H1 (cell line): Measurements from ENCODE around the gene MGMT. TPM values are rescaled to one million over a fixed set of nuclear protein-coding genes. Genes with fewer than 3 reads are reported as not detected.

ENCODE experiments used
- CTCF ChIA-PET: fragments of 300-600 bp; sonication (Branson Sonifier 250); formaldehyde crosslinking; loops from one replicate; lab custom pipeline; 2021; ENCODE audit not compliant: partially characterized antibody; lab: Charles Lee
- POLR2A ChIA-PET: fragments of 300-600 bp; sonication (Branson Sonifier 250); formaldehyde crosslinking; loops from one replicate; lab custom pipeline; 2021; ENCODE audit warnings: inconsistent platforms; ENCODE audit not compliant: partially characterized antibody; lab: Charles Lee
- DNase-seq, 2 experiments: peaks; one replicate each; pipeline versions ENCODE4 v3.0.0 to v3.0.0-alpha.2; 2010 to 2022; ENCODE audit warnings: low spot score in 2 of 2, low read depth in 1 of 2, mixed read lengths in 1 of 2
- FAIRE-seq: peaks from 2 replicates; lab custom pipeline; 2011; peaks lifted over from hg19 to GRCh38; lab: Jason Lieb, UNC
- H2AFZ ChIP-seq: 2 replicates; pipeline ENCODE4 v1.8.1; 2012; ENCODE audit warnings: low read length, inconsistent platforms
- H2AK5ac ChIP-seq: 2 replicates; pipeline ENCODE4 v1.6.1; 2013; ENCODE audit warnings: low read depth, low read length
- H2BK120ac ChIP-seq: replicated peaks from 2 replicates; pipeline ENCODE3; 2013; ENCODE audit warnings: low read depth, low read length, inconsistent platforms
- H2BK12ac ChIP-seq: 2 replicates; pipeline ENCODE4 v1.6.1; 2013; ENCODE audit warnings: low read depth, low read length
- H2BK15ac ChIP-seq: 2 replicates; pipeline ENCODE4 v1.6.1; 2013; ENCODE audit warnings: low read length
- H2BK20ac ChIP-seq: 2 replicates; pipeline ENCODE4 v1.6.1; 2013; ENCODE audit warnings: low read length
- H2BK5ac ChIP-seq: 2 replicates; pipeline ENCODE4 v1.6.1; 2013; ENCODE audit warnings: low read depth, low read length
- H3K14ac ChIP-seq: 2 replicates; pipeline ENCODE4 v1.6.1; 2013; ENCODE audit warnings: inconsistent platforms; ENCODE audit not compliant: insufficient read length
- H3K18ac ChIP-seq: 2 replicates; pipeline ENCODE4 v1.6.1; 2013; ENCODE audit warnings: low read length; ENCODE audit errors: extremely low read depth
- H3K23ac ChIP-seq: 2 replicates; pipeline ENCODE4 v1.6.1; 2013; ENCODE audit warnings: inconsistent platforms; ENCODE audit not compliant: insufficient read length
- H3K23me2 ChIP-seq: 2 replicates; pipeline ENCODE4 v1.6.1; 2013; ENCODE audit warnings: low read depth, low read length
- H3K27ac ChIP-seq: 2 replicates; pipeline ENCODE4 v1.6.1; 2011; ENCODE audit warnings: low read depth, low read length, inconsistent platforms
- H3K27me3 ChIP-seq, 4 experiments: replicated peaks in 1 of 4; 1 replicate in 1 of 4; 2 replicates in 3 of 4; pipeline versions ENCODE4 v1.6.1 to v1.8.1; 2011 to 2013; ENCODE audit warnings: low read length in 3 of 4, mild to moderate bottlenecking in 3 of 4, inconsistent platforms in 2 of 4, mixed read lengths in 2 of 4, moderate library complexity in 1 of 4; ENCODE audit not compliant: control insufficient read depth in 3 of 4, insufficient read depth in 3 of 4; ENCODE audit errors: extremely low read depth in 1 of 4
- H3K36me3 ChIP-seq, 4 experiments: 2 replicates each; pipeline versions ENCODE4 v1.6.1 to v1.8.1; 2011 to 2013; ENCODE audit warnings: mild to moderate bottlenecking in 4 of 4, low read length in 3 of 4, moderate library complexity in 2 of 4, control low read depth in 1 of 4, inconsistent platforms in 1 of 4; ENCODE audit not compliant: insufficient read depth in 4 of 4, control insufficient read depth in 2 of 4
- H3K4ac ChIP-seq: replicated peaks from 2 replicates; pipeline ENCODE3; 2013; ENCODE audit warnings: low read length, low read depth, mixed read lengths, inconsistent platforms; ENCODE audit not compliant: insufficient read length
- H3K4me1 ChIP-seq, 4 experiments: replicated peaks in 1 of 4; 1 replicate in 1 of 4; 2 replicates in 3 of 4; pipeline versions ENCODE4 v1.6.1 to v1.8.1; 2011 to 2013; ENCODE audit warnings: low read length in 3 of 4, inconsistent platforms in 2 of 4, mixed read lengths in 1 of 4; ENCODE audit not compliant: insufficient read depth in 4 of 4, control insufficient read depth in 3 of 4
- H3K4me2 ChIP-seq, 2 experiments: 2 replicates each; pipeline versions ENCODE4 v1.6.1 to v1.8.1; 2011 to 2013; ENCODE audit warnings: low read depth in 2 of 2, low read length in 2 of 2, control low read depth in 1 of 2, inconsistent platforms in 1 of 2, mild to moderate bottlenecking in 1 of 2; ENCODE audit not compliant: insufficient read depth in 1 of 2
- H3K4me3 ChIP-seq, 4 experiments: fragments of 200-600, 300-600 bp in 1 of 4; sonication (generic), shearing (Covaris generic), sonication (Bioruptor Twin) in 1 of 4; 2 replicates each; pipeline versions ENCODE4 v1.5.1 to v1.8.1; 2011 to 2016; ENCODE audit warnings: low read length in 4 of 4, low read depth in 3 of 4, control low read depth in 2 of 4, inconsistent platforms in 2 of 4, mild to moderate bottlenecking in 2 of 4, mixed read lengths in 1 of 4, moderate library complexity in 1 of 4; ENCODE audit not compliant: insufficient read depth in 2 of 4; ENCODE audit errors: extremely low read depth in 1 of 4
- H3K56ac ChIP-seq: replicated peaks from 2 replicates; pipeline ENCODE3; 2013; ENCODE audit warnings: low read depth, mild to moderate bottlenecking, mixed read lengths, low read length, inconsistent platforms; ENCODE audit not compliant: insufficient read length
- H3K79me1 ChIP-seq: 2 replicates; pipeline ENCODE4 v1.6.1; 2013; ENCODE audit warnings: low read depth, low read length, control low read depth
- H3K79me2 ChIP-seq, 2 experiments: 2 replicates each; pipeline versions ENCODE4 v1.6.1 to v1.8.1; 2012 to 2013; ENCODE audit warnings: low read length in 2 of 2, mild to moderate bottlenecking in 2 of 2, inconsistent platforms in 1 of 2; ENCODE audit not compliant: insufficient read depth in 2 of 2, control insufficient read depth in 1 of 2
- H3K9ac ChIP-seq, 4 experiments: replicated peaks in 1 of 4; 1 replicate in 1 of 4; 2 replicates in 3 of 4; pipeline versions ENCODE4 v1.6.1 to v1.8.1; 2011 to 2013; ENCODE audit warnings: low read depth in 3 of 4, low read length in 3 of 4, control low read depth in 2 of 4, mild to moderate bottlenecking in 2 of 4, moderate library complexity in 2 of 4, inconsistent platforms in 1 of 4; ENCODE audit errors: extremely low read depth in 1 of 4
- H3K9me3 ChIP-seq, 2 experiments: 2 replicates each; pipeline versions ENCODE4 v1.6.1 to v1.8.1; 2012 to 2013; ENCODE audit warnings: mild to moderate bottlenecking in 2 of 2, moderate library complexity in 2 of 2, control low read depth in 1 of 2, inconsistent platforms in 1 of 2, low read depth in 1 of 2, low read length in 1 of 2, mixed read lengths in 1 of 2; ENCODE audit not compliant: insufficient read depth in 2 of 2
- H4K20me1 ChIP-seq, 2 experiments: replicated peaks in 1 of 2; 2 replicates each; pipeline versions ENCODE3 to v1.8.1; 2011 to 2013; ENCODE audit warnings: inconsistent platforms in 2 of 2, low read length in 2 of 2, mild to moderate bottlenecking in 1 of 2; ENCODE audit not compliant: insufficient read depth in 2 of 2, control insufficient read depth in 1 of 2
- H4K5ac ChIP-seq: 2 replicates; pipeline ENCODE4 v1.6.1; 2013; ENCODE audit warnings: low read length, low read depth, mixed read lengths, inconsistent platforms; ENCODE audit not compliant: insufficient read length
- H4K8ac ChIP-seq: 2 replicates; pipeline ENCODE4 v1.8.0; 2013; ENCODE audit warnings: mild to moderate bottlenecking, moderate library complexity, low read length, inconsistent platforms; ENCODE audit not compliant: insufficient read depth; ENCODE audit errors: extremely low read depth
- H4K91ac ChIP-seq: replicated peaks from 2 replicates; pipeline ENCODE3; 2013; ENCODE audit warnings: low read length, mixed read lengths, inconsistent platforms; ENCODE audit not compliant: insufficient read length
- CBX8 ChIP-seq: fragments of 300-800, 300-1000 bp; sonication (generic); IDR thresholded peaks from 2 replicates; pipeline ENCODE4 v1.7.1; 2016; ENCODE audit warnings: low read depth, low read length, borderline replicate concordance
- NANOG ChIP-seq: IDR thresholded peaks from 2 replicates; pipeline ENCODE4 v1.6.1; 2011; ENCODE audit warnings: low read length, low read depth, mild to moderate bottlenecking, inconsistent platforms; ENCODE audit not compliant: insufficient read depth, poor library complexity, severe bottlenecking
- RFX5 ChIP-seq: IDR thresholded peaks from 2 replicates; pipeline ENCODE4 v1.6.1; 2011; ENCODE audit warnings: low read depth, low read length, improper control_type of control experiment, borderline replicate concordance
- SP2 ChIP-seq: IDR thresholded peaks from 2 replicates; pipeline ENCODE4 v1.6.1; 2012; ENCODE audit warnings: mild to moderate bottlenecking, low read length, inconsistent platforms
- TAF1 ChIP-seq: IDR thresholded peaks from 2 replicates; pipeline ENCODE4 v1.6.1; 2011; ENCODE audit warnings: mild to moderate bottlenecking, low read depth, low read length
- USF2 ChIP-seq: IDR thresholded peaks from 2 replicates; pipeline ENCODE4 v1.6.1; 2011; ENCODE audit warnings: low read length, improper control_type of control experiment
- WGBS, 2 experiments: shearing (Covaris generic) in 1 of 2; methylation state at CpG; one replicate each; pipeline versions ENCODE4 v1.1.6 to v1.1.7; 2013 to 2015; ENCODE audit warnings: low lambda C conversion rate in 2 of 2, mixed read lengths in 2 of 2, inconsistent platforms in 1 of 2, low coverage in 1 of 2, missing lambda C conversion rate in 1 of 2; ENCODE audit not compliant: insufficient replicate concordance in 2 of 2, insufficient coverage in 1 of 2, insufficient read length in 1 of 2; ENCODE audit errors: extremely low coverage in 1 of 2, missing lambda C conversion rate in 1 of 2; 5-methylcytosine and 5-hydroxymethylcytosine counted together
- polyA plus RNA-seq, 7 experiments: library from polyadenylated mRNA; depleted of rRNA in 3 of 7; stranded (reverse) in 5 of 7; unstranded in 2 of 7; fragments of >200 nt in 5 of 7; fragments of 200-250 nt in 2 of 7; gene quantifications; 1 replicate in 5 of 7; 2 replicates in 1 of 7; 4 replicates in 1 of 7; pipeline versions ENCODE4 v1.2.1 to v1.2.3, GENCODE V29; 2011 to 2013; ENCODE audit warnings: missing spikeins in 2 of 7, mixed read lengths in 2 of 7
- total RNA-seq: library from RNA; stranded (reverse); fragmentation: NEBNext Ultra II Directional; extraction: Animal tissue kit (Norgen Biotek cat#: 25700); gene quantifications from 2 replicates; pipeline ENCODE4 v1.2.1, GENCODE V29; 2021
- TF ChIP-seq, protein P1 (sequence below): IDR thresholded peaks from 2 replicates; pipeline ENCODE4 v1.6.1; 2012; ENCODE audit warnings: inconsistent platforms

The MGMT gene
- total and polyA plus RNA-seq, 2 of the 8 experiments (the other 6 are each of a cell fraction or from before 2014, with no cell fraction given) = 9.9 to 10.7 TPM

- H3K18ac ChIP-seq = no peak overlapping the region
- no peak for DNase-seq
- 94% methylated on average over 9 of the region's 10 CpGs; no CpG with 5 or more reads in 1 of the 2 experiments for WGBS, 2 experiments
- H2BK120ac ChIP-seq = no peak overlapping the region
- H4K5ac ChIP-seq = no peak overlapping the region
- H3K4me2 ChIP-seq = no peak overlapping the region
- H3K9ac ChIP-seq = no peak overlapping the region
- no peak overlapping the region for H3K56ac ChIP-seq
- no peaks in the 10 kb centered on the region for H3K27me3 ChIP-seq
- no peak overlapping the region for H4K8ac ChIP-seq
- no peaks in the 10 kb centered on the region for H3K36me3 ChIP-seq
- TF ChIP-seq SP2 (no peak), USF2 (no peak), CBX8 (no peak), NANOG (no peak), RFX5 (no peak), TAF1 (no peak)
- TF ChIP-seq, protein P1, sequence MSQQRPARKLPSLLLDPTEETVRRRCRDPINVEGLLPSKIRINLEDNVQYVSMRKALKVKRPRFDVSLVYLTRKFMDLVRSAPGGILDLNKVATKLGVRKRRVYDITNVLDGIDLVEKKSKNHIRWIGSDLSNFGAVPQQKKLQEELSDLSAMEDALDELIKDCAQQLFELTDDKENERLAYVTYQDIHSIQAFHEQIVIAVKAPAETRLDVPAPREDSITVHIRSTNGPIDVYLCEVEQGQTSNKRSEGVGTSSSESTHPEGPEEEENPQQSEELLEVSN = no peak
- H2BK12ac ChIP-seq = no peak overlapping the region
- H2AK5ac ChIP-seq = no peak overlapping the region
- no peak overlapping the region for H2BK15ac ChIP-seq
- no peak overlapping the region for H2BK5ac ChIP-seq
- H3K14ac ChIP-seq = no peak overlapping the region
- H3K9me3 ChIP-seq = peaks cover 8 to 20% of the 10 kb centered on the region in 2 experiments; a peak in 3 of 4 replicates
- ChIA-PET CTCF (interaction anchor here (0.7 to 2.1 kb wide), 2 partner anchors 37 to 982 kb away, joined by 3 to 5 read pairs; no protein-coding TSS in a partner anchor), POLR2A (interaction anchor here (0.7 kb wide), 1 partner anchor 19 kb away, joined by 3 read pairs; no protein-coding TSS in a partner anchor)
- no peaks in the 10 kb centered on the region for H3K23me2 ChIP-seq
- peaks cover 0 to 5% (median under 1%) of the 10 kb centered on the region in 4 experiments; a peak in 4 of 7 replicates for H3K4me1 ChIP-seq
- H4K91ac ChIP-seq = no peak overlapping the region
- no peak overlapping the region for H2BK20ac ChIP-seq
- no peak overlapping the region for H3K27ac ChIP-seq
- FAIRE-seq = no peak
- no peak overlapping the region for H3K4me3 ChIP-seq
- H3K4ac ChIP-seq = no peak overlapping the region
- H4K20me1 ChIP-seq = no peaks in the 10 kb centered on the region
- no peaks in the 10 kb centered on the region for H3K79me2 ChIP-seq
- no peak overlapping the region for H3K23ac ChIP-seq
- no peaks in the 10 kb centered on the region for H3K79me1 ChIP-seq
- H2AFZ ChIP-seq = no peak overlapping the region
Measured at GRCh38 chr10:129725890-129726631, 259.0 kb downstream of the MGMT start.
